Raji (cell line): Measurements from ENCODE around the gene LDAH.

Experiments
- POLR2A ChIP-seq: IDR thresholded peaks from 2 replicates; pipeline ENCODE4 v1.6.1; 2011; ENCODE audit warnings: low read depth, low read length, control low read depth; ENCODE audit not compliant: insufficient read depth

The LDAH gene

DNA sequence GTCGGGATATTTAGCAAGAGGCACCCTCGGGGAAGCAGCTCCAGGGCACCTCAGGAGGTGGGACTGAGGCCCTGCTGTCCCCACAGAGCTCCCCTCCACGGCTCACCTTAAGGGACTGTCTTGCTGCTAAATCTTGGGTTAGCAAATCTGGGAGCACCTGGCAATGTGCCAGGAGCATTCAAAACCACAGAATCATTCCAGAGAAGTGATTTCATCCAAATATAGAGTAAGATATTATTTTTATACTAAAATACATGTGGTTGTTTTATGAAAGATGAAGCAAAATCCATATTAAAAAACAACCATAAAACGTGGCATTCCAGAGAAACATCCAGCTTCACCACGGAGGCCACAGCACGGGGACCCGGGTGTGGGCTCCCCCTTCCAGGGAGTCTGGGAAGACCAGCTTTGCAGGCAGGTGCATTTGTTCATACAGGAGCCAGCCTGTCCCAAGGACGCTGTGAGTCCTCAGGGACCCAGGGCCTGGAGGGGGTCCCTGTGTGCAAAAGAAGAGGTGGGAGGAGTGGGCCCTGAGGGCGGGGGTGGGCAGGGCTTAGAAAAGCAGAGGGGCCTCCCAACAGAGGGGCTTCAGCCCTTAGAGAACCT lies 188.3 kb downstream of the LDAH start:
- TF ChIP-seq POLR2A, result no peak
